Heart right ventricle (tissue), 16 donors: ENCODE data around the gene DHRSX. TPM values are rescaled to one million over a fixed set of nuclear protein-coding genes. Genes with fewer than 3 reads are reported as not detected.
A peak's percentile ranks its signal among the peaks of the same experiment; 100 is the strongest.

Experiments
- ATAC-seq, 8 donors: fragments of 200-7000 bp; cut with Tn5 transposase; one replicate each; pipeline ENCODE4 v1.9.1; 2020; ENCODE audit warnings: mild to moderate bottlenecking in 8 of 8, moderate library complexity in 8 of 8, moderate number of reproducible peaks in 1 of 8
- DNase-seq, 2 donors: peaks; one replicate each; pipeline ENCODE4 v3.0.0-alpha.2; 2020
- H3K27ac ChIP-seq, 10 donors: fragments of 200-600 bp; sonication (generic) in 2 of 10; one replicate each; pipeline versions ENCODE4 v1.5.0 to v1.8.0; 2020 to 2022; ENCODE audit warnings: mild to moderate bottlenecking in 3 of 10
- H3K27me3 ChIP-seq, 7 donors: fragments of 200-600 bp; one replicate each; pipeline ENCODE4 v1.8.0; 2021 to 2022; ENCODE audit warnings: mild to moderate bottlenecking in 2 of 7
- H3K36me3 ChIP-seq, 9 donors: fragments of 200-600 bp; sonication (generic) in 1 of 9; one replicate each; pipeline versions ENCODE4 v1.5.0 to v1.8.0; 2020 to 2022; ENCODE audit warnings: mild to moderate bottlenecking in 2 of 9
- H3K4me1 ChIP-seq, 9 donors: fragments of 200-600 bp; sonication (generic) in 1 of 9; one replicate each; pipeline versions ENCODE4 v1.5.0 to v1.8.0; 2020 to 2022; ENCODE audit warnings: mild to moderate bottlenecking in 4 of 9
- H3K4me3 ChIP-seq, 10 donors: fragments of 200-600 bp; sonication (generic) in 2 of 10; one replicate each; pipeline versions ENCODE4 v1.5.0 to v1.8.0; 2020 to 2022; ENCODE audit warnings: mild to moderate bottlenecking in 7 of 10, moderate library complexity in 2 of 10
- H3K9me3 ChIP-seq, 11 donors: fragments of 200-600 bp in 10 of 11; sonication (generic) in 2 of 11; one replicate each; pipeline versions ENCODE4 v1.5.0 to v1.8.0; 2013 to 2022; ENCODE audit warnings: mild to moderate bottlenecking in 2 of 11, control low read depth in 1 of 11, moderate library complexity in 1 of 11
- WGBS, 2 donors: extraction: QIAGEN DNeasy Blood & Tissue Kit; methylation state at CpG; one replicate each; pipeline ENCODE4 v1.1.7; 2013; ENCODE audit warnings: inconsistent platforms in 1 of 2; 5-methylcytosine and 5-hydroxymethylcytosine counted together
- intact Hi-C, 10 donors: fragments of 100-400 bp; cut with DNase I; formaldehyde crosslinking; loops; one replicate each; pipeline versions ENCODE4 v1.11.1 to v1.14.2; 2022
- polyA plus RNA-seq, 2 donors: library from polyadenylated mRNA; stranded (reverse); fragments of 200-250 nt; gene quantifications; one replicate each; pipeline ENCODE4 v1.2.3, GENCODE V29; 2013
- total RNA-seq, 10 donors: library from RNA; stranded (reverse); fragmentation: NEBNext Ultra II Directional in 3 of 10; extraction: Animal tissue kit (Norgen Biotek cat#: 25700) in 3 of 10; gene quantifications; one replicate each; pipeline versions ENCODE4 v1.2.1 to v1.2.4, GENCODE V29; 2021 to 2023
- TF ChIP-seq, protein P1 (sequence below), 9 donors: fragments of 200-600 bp; sonication (generic) in 2 of 9; IDR thresholded peaks; one replicate each; pipeline versions ENCODE4 v1.5.0 to v1.8.0; 2021 to 2022; ENCODE audit warnings: antibody characterized with exemption in 9 of 9, mild to moderate bottlenecking in 5 of 9, moderate library complexity in 1 of 9
- donor health status: Arrhythmogenic right ventricular cardiomyopathy.
- donor health status: ischemic (EF 13 %, LVEDD 7.1; RV severe dilation, severe dysfunction).
- donor health status: healthy with polysubstance abuse.
- donor health status: DM: no; HTN: yes; CAD: no.
- donor health status: DM: no; HTN: no; CAD: no.
- donor health status: ischemic (EF 25% LVEDD 6.9; RV normal size, moderate dysfunction).
- donor health status: ischemic (EF 25% LVEDD 5.7; RV mildly dilated, moderate dysfunction).
- donor health status: healthy.
- donor health status: DM: yes; HTN: yes; CAD: no.
- donor health status: Ischemic cardiomyopathy.
- donor health status: ischemic (EF 35%, LVEDD 5.7; RV mildly dilated, moderate dysfunction).
- donor health status: nonischemic (EF 11% LVEDD 7.7; RV severe dilation, severe dysfunction).
- donor health status: DM: yes; HTN: yes; CAD: no.
- donor health status: PGD.
- donor health status: ischemic (EF 29% LVEDD 5.4; RV normal size, mild dysfunction).
- donor health status: nonischemic (EF 23%, LVEDD 6.1; RV moderate dilation, normal function).

Gene DHRSX
- total and polyA plus RNA-seq, 12 donors, result 13.8 to 35.9 (median 26.2) TPM

- DNase-seq (no peak), ATAC-seq (no peak)
- intact Hi-C loops, result no loop called here
- TF ChIP-seq, protein P1, sequence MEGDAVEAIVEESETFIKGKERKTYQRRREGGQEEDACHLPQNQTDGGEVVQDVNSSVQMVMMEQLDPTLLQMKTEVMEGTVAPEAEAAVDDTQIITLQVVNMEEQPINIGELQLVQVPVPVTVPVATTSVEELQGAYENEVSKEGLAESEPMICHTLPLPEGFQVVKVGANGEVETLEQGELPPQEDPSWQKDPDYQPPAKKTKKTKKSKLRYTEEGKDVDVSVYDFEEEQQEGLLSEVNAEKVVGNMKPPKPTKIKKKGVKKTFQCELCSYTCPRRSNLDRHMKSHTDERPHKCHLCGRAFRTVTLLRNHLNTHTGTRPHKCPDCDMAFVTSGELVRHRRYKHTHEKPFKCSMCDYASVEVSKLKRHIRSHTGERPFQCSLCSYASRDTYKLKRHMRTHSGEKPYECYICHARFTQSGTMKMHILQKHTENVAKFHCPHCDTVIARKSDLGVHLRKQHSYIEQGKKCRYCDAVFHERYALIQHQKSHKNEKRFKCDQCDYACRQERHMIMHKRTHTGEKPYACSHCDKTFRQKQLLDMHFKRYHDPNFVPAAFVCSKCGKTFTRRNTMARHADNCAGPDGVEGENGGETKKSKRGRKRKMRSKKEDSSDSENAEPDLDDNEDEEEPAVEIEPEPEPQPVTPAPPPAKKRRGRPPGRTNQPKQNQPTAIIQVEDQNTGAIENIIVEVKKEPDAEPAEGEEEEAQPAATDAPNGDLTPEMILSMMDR (IDR thresholded peaks at IDR 0.05), result no peak
- Histone ChIP-seq H3K4me1 (peaks cover 0 to 8% (median 0%) of the 10 kb centered on the region in 9 donors), H3K9me3 (no peaks in the 10 kb centered on the region), H3K27ac (no peak overlapping the region), H3K36me3 (peaks cover 0 to 32% (median 5%) of the 10 kb centered on the region in 9 donors), H3K27me3 (no peaks in the 10 kb centered on the region), H3K4me3 (no peak overlapping the region)
- 93 to 94% methylated on average over 10 of the region's 10 CpGs for WGBS, 2 donors
Observed at GRCh38 chrX:2263203-2263602, 237.6 kb downstream of the DHRSX start.

DNA sequence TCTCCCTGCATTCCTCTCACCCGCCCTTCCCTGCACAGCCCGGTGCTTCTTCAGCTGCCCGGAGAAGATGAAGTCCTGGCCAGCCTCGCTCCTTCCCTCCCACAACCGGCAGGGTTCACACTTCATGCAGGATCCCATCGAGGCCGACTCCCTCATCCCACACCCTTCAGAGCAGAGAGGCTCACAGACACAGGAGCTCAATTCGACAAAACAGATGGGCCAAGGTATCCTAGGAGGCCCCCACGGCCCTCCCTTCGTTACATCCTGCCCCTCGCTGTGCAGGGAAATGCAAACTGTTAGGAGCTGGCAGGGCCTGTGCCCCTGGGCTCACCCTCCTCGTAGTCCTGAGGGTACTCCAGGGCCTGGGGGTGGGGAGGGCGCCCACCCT, 238.1 kb downstream of the DHRSX start:
- peak in 4 of 8 donors; percentile 27 to 53 (median 30) for ATAC-seq
- Histone ChIP-seq H3K27me3 (no peaks in the 10 kb centered on the region), H3K4me3 (no peak overlapping the region), H3K27ac (no peak overlapping the region), H3K4me1 (peaks cover 0 to 8% (median 0%) of the 10 kb centered on the region in 9 donors), H3K9me3 (no peaks in the 10 kb centered on the region), H3K36me3 (peaks cover 0 to 32% (median 5%) of the 10 kb centered on the region in 9 donors)
- DNase-seq, result no peak
- TF ChIP-seq, protein P1 (IDR thresholded peaks at IDR 0.05), result no peak
- WGBS, 2 donors, result 65 to 68% methylated on average over 13 of the region's 13 CpGs
- intact Hi-C loops, result no loop called here

DNA sequence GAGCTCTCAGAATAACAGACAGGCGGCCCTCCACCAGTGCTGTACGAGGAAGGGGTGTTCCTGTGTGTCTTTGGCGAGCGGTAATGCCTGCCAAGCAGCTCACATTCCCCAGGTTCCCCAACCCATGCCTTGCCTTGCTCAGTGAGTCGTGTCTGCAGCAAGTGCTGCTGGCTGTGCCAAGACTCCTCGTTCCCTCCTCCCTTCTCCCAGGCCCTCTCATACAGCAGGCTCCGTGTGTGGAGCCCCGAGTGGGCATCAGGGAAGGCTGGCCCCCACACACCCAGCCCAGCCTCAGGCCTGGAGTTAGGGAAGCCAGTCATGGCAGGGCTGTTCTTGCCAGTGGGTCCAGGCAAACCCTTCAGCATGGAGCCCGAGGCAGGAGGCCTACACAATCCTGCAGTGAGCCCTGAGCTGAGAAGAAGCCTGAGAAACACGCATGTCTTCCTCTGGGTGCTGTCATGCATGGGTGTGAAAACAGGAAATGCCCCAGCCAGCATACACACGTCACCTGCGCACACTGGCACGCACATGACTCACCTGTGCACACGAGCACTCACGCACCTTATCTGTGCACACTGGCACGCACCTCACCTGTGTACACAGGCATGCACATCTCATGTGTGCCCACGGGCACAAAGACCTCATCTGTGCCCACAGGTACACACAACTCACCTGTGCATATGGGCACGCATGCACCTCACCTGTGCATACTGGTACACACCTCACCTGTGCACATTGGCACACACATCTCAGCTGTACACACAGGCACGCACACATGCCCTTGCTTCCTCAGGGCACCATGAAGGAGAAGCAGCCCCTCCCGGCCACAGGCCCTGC, 238.7 kb downstream of the DHRSX start:
- intact Hi-C loops, result no loop called here
- ATAC-seq, result peak in 7 of 8 donors; percentile 33 to 74 (median 58)
- WGBS, 2 donors, result 73 to 79% methylated on average over 20 of the region's 20 CpGs

DNA sequence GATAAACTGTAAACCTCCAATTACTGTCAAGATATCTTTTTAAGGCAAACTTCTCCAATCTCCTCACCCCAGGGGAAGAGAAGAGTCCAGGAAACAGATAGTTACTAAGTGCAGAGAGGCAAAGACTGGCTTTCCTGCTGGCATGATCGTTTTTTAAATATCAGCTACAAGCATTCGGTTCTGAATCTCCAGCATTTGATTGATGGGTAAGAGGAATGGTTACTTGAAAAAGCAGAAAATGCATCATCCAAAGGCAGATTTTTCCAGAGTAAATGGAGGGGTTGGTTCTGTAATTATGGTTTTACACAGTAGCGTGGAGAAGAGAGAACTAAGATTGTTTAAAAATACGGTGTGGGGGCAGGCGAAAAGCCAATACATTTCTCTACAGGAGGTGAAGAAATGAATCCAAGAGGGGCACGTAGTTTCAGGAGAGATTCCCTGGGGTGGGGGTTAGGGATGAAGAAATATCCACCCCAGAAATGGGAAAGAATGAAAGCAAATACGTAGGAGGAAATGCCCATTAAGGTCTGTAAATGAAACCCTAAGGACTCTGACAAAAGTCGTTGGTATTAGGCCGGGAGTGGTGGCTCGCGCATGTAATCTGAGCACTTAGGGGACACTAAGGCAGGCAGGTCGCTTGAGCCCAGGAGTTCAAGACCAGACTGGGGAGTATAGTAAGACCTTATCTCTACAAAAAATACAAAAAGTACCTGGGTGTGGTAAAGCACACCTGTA, 248.3 kb downstream of the DHRSX start:
- TF ChIP-seq, protein P1 (IDR thresholded peaks at IDR 0.05), result no peak
- no peak overlapping the region for H3K4me3 ChIP-seq
- H3K36me3 ChIP-seq, result no peaks in the 10 kb centered on the region
- intact Hi-C loops, result no loop called here
- H3K4me1 ChIP-seq, result no peaks in the 10 kb centered on the region
- H3K27ac ChIP-seq, result no peak overlapping the region
- peaks cover 0 to 18% (median 0%) of the 10 kb centered on the region in 11 donors for H3K9me3 ChIP-seq
- DNase-seq, result no peak
- no peak for ATAC-seq
- 92% methylated on average over 12 of the region's 12 CpGs for WGBS, 2 donors
- H3K27me3 ChIP-seq, result no peaks in the 10 kb centered on the region

More for the DNA sequence above, 238.7 kb downstream of the DHRSX start:
- Histone ChIP-seq H3K36me3 (peaks cover 0 to 32% (median 5%) of the 10 kb centered on the region in 9 donors), H3K9me3 (no peaks in the 10 kb centered on the region), H3K27ac (no peak overlapping the region), H3K4me1 (peaks cover 0 to 8% (median 0%) of the 10 kb centered on the region in 9 donors), H3K4me3 (no peak overlapping the region), H3K27me3 (no peaks in the 10 kb centered on the region)
- no peak for DNase-seq
- TF ChIP-seq, protein P1 (IDR thresholded peaks at IDR 0.05), result no peak
